Muscle of arm (tissue), 12 donors: Measurements from ENCODE around the gene DPPA5. TPM values are rescaled to one million over a fixed set of nuclear protein-coding genes. Genes with fewer than 3 reads are reported as not detected.
A peak's percentile ranks its signal among the peaks of the same experiment; 100 is the strongest.
"Not testable (repeated sequence)": the region's sequence is repeated elsewhere in the genome, so short reads cannot be mapped to it uniquely, and the experiment has no call there.

ENCODE experiments used
- DNase-seq: peaks from one replicate; pipeline ENCODE4 v3.0.0-alpha.2; 2013
- polyA plus RNA-seq, 12 donors: library from polyadenylated mRNA; unstranded; fragments of 120-200 nt; gene quantifications; one replicate each; pipeline ENCODE4 v1.2.1, GENCODE V29; 2013; ENCODE audit not compliant: insufficient read length in 12 of 12

The DPPA5 gene
- polyA plus RNA-seq, 12 donors: not detected

DNA sequence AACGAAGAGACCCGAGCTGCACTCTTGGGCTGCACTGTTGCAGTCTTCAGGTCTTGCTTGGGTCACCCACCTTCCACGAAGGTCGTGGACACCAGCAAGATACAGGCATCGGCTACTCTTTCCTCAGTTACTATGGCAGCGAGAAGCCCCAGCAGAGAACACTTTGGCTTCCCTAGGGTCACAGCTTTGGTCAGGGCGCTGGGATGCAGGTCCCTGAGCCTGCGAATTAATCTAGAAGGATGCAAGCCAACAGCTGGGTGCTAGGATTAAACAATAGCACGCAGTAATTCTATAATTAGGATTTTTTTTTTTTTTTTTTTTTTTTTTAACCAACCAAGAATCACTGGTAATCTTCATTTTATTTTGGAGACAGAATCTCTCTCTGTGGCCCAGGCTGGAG, 10.5 kb upstream of the DPPA5 start:
- no peak for DNase-seq

- DNase-seq: no peak
Measured at GRCh38 chr6:73364121-73364520, 10.0 kb upstream of the DPPA5 start.

DNA sequence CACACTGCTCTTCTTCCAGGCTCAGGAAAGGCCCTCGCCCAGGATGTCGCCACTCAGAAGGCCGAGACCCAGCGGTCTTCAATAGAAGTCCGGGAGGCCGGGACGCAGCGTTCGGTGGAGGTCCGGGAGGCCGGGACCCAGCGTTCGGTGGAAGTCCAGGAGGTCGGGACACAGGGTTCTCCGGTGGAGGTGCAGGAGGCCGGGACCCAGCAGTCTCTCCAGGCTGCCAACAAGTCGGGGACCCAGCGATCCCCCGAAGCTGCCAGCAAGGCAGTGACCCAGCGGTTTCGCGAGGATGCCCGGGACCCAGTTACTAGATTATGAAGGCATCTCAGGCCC, 9.4 kb upstream of the DPPA5 start:
- DNase-seq: no peak

GRCh38 chr6:73362869-73363536, 8.9 kb upstream of the DPPA5 start:
- DNase-seq: no peak

GRCh38 chr6:73362358-73362757, 8.3 kb upstream of the DPPA5 start, which contains the start of gene KHDC3L:
Gene KHDC3L, plus strand, starts transcription at chr6:73362658. Its CDS starts 72 bp downstream, at chr6:73362730.
- DNase-seq: no peak

DNA sequence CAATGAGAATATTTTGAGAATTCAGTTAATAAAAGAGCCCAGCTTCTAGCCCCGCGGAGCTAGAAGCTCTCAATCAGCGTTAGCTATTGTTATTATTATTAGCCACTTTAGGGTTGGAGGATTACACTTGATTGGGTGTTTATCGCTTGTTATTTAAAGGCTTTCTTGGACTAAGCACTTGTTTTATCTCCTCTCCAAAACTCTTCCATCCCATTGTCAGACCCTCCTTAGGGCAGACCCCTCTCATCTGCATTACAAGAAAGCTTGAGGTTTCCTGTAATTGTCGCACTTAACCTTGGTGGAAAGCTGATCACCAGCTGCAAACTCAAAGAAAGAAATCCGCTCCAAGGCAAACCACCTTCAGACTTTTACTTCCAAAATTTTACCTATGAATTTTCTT, 4.8 kb downstream of the DPPA5 start:
- DNase-seq: no peak

GRCh38 chr6:73348550-73349204, 5.4 kb downstream of the DPPA5 start:
- DNase-seq: no peak

DNA sequence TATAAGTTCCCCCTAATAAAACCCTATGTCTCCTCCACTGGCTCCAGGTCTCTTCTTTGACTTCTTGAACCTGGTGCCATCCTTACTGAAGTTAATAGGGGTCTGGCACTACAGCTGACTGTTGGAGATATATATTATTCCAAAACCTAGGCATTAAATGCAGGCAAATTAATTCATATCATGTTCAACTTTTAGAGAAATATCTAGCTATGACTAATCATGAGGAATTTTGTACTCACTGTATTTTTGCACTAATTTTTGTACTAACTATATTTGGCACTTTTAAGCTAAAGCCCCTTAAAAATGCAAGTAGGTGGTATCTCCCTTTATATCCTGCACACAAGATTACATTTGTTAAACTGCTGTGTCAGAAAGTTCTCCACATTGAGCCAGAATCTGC, 10.9 kb downstream of the DPPA5 start:
- no peak for DNase-seq

DNA sequence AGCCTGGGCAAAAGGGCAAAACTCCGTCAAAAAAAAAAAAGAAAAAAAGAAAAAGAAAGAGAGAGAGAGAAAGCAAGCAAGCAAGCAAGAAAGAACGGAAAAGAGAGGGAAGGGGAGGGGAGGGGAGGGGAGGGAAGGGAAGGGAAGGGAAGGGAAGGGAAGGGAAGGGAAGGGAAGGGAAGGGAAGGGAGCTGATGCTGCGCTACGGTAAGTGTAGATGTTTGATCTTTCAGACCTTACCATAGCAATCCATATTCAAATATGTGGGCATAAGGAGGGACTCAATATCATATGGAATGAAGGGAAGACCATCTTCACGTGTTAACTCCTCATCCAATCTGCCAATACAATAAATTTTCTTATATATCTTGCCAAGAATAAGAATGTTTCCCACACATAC, 11.9 kb downstream of the DPPA5 start:
- no peak for DNase-seq

DNA sequence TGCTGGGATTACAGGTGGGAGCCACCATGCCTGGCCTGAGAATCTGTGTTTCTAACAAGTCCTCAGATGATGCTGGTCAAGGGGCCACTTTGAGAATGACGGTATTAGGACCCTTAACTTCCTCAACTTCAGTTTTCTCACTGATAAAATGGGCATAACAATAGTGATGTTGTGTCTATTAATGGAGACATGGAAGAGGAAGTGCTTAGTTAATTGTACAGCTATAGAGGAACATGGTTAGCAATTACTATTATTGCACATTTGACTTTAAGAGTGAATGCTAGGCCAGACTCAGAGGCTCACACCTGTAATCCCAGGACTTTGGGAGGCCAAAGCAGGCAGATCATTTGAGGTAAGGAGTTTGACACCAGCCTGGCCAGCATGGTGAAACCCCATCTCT, 12.7 kb downstream of the DPPA5 start:
- no peak for DNase-seq

DNA sequence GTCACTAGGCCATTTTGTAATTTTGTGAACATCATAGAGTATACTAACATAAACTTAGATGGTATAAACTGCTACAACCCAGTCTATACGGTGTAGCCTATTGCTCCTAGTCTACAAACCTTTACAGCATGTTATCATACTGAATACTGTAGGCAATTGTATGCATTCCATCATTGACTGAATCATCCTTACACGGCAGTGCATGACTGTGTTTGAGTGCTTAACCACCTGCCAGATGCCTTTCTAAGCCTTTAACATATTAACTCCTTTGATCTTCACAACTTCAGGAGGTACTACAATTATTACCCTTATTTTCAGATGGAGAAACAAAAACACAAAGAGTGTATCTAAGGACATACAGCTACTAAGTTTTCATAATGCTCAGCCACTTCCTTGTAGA, 14.0 kb downstream of the DPPA5 start:
- no peak for DNase-seq

DNA sequence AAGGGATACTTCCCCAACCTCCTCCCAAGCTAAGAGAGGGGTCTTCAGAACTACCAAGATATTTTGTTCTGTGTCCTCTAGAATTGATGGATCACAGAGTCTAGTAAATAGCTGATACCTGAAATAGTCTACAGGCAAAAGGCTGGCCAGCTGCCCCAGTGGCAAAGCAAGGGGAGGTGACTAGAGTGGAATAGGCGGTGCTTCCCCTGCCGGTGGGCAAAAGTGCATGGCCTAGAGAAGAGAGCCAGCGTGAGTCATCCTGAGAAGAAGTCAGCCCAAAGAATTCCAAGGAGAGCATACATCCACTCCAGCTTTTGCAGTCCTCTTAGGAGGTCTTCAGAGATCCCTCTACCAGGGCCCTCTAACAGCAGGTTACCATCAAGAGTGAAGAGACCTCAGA, 14.7 kb downstream of the DPPA5 start:
- DNase-seq: no peak

DNA sequence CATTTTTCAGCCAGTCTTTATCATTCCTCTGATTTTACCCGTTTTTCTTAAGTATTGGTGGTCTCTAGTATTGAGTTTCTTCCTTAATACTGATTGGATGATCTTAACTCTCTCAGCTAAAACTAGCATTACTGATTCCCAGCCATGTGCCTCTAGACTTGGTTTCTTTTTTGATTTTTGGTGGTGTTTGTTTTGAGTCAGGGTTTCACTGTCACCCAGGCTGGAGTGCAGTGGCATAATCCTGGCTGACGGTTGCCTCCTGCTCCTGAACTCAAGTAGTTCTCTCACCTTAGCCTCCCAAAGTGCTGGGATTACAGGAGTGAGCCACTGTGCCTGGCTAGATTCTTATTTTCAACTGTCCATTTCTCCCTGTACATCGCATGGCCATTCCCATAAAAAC, 24.9 kb downstream of the DPPA5 start:
- DNase-seq: no peak

DNA sequence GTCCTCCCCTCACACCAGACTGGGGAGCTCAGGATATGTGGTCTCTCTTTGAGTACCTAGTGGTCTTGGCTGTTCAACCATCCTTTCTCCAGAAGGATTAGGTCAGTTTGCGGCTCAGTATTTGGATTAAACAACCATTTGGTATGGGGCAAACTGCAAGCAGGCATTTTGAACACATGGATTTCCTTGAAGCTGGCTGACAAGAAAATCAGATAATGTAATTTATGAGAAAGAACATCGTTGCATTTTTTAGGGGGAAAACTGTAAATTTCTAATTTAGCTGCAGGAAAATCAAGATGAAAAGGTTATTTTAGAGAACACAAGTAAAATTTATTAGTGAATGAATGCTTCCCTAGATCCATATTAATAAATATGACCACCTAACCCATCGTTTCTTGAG, 25.3 kb downstream of the DPPA5 start:
- DNase-seq: no peak

DNA sequence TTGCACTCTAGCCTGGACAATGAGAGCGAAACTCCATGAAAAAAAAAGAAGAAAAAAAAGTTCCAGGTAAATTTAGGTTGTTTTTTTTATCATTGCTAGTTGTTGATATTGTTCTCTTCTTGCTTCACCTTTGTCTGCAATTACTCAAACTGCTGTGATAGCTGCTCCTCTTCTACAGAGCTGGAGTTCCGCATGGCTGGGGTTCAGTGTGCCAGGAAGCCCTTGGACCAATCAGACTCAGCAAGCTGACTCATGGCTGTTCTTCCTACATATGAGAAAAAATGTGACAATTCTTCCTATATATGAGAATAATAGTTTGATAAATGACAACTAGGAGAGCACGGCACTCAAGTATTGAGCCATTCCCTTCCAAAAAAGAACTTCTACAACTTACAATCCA, 28.4 kb downstream of the DPPA5 start:
- DNase-seq: no peak

GRCh38 chr6:73323323-73323722, 30.8 kb downstream of the DPPA5 start:
- DNase-seq: no peak

DNA sequence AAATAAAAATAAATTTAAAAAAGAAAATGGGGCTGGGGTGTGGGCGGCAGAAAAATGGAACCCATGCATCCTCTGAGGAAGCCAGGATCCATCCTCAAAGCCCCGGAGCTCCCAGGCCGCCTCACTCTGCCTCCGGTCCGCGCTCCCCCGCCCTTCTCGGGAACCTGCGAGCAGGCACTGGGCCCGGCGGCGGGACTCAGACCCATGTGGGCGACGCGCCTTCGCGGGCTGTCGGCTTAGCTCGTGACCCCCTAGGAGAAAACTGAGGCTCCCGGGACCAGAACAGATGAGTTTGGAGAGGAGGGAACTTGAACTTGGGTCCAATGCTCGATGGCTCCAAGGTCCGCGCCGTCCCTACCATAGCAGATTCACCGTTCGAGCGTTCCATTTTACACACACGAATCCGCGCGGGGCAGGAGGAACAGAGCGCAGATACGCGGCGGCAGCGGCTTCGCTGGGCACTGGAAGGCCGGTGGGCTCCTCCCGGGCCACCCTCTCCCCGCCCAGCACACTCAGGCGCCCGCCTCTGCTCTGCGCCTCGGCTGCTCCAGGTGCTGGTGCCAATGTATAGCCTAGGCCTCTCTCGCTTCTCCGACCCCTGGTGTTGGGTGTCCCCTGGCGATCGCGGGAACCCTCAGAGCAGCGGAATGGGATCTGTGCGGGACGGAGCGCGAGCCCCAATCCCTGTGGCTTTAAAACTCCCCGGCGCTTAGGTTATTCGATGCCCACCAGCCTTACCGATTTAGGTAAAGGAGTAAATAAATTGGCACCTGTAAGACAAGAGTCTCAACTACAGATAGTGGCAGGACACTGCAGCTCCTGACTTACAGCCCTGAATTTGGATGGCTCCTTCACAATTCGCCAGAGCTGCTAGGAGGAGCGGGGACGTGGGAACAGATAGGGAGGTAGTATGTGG, 39.2 kb downstream of the DPPA5 start:
- no peak for DNase-seq

DNA sequence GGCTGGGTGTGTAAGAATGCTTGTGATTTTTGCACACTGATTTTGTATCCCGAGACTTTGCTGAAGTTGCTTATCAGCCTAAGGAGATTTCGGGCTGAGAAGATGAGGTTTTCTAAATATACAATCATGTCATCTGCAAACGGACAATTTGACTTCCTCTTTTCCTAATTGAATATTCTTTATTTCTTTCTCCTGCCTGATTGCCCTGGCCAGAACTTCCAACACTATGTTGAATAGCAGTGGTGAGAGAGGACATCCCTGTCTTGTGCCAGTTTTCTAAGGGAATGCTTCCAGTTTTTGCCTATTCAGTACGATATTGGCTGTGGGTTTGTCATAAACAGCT, 43.6 kb downstream of the DPPA5 start:
- not testable (repeated sequence) for DNase-seq

GRCh38 chr6:73309785-73310502, 44.1 kb downstream of the DPPA5 start:
- peak; percentile 79 for DNase-seq

DNA sequence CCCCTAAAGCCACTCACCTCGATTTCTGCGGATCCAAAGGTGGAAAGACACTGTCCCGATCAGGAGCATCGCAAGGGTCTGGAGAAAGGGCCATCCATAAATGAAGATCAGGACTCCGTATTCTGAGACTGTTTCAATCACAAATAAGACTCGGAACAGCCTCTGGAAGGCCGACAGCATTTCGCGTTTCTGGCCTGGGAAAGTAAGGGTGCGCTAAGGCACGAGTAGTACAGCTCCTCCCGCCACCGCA, 44.6 kb downstream of the DPPA5 start:
- no peak for DNase-seq

GRCh38 chr6:73308712-73309534, 45.2 kb downstream of the DPPA5 start:
- no peak for DNase-seq

DNA sequence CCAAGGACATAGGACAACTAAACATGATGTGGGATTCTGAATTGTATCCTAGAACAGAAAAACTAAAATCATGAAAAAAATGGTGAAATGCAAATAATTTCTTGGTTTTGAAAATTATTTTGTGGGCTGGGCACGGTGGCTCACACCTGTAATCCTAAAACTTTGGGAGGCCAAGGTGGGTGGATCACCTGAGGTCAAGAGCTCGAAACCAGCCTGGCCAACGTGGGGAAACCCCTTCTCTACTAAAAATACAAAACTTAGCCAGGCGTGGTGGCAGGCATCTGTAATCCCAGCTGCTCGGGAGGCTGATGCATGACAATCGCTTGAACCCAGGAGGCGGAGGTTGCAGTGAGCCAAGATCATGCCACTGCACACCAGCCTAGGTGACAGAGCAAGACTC, 50.3 kb downstream of the DPPA5 start:
- DNase-seq: not testable (repeated sequence)
